Melanocyte of skin (primary cell): ENCODE measurements around the gene WDR11. TPM values are rescaled to one million over a fixed set of nuclear protein-coding genes. Genes with fewer than 3 reads are reported as not detected.

ENCODE experiments used
- total RNA-seq, 2 donors: library from RNA; depleted of rRNA; stranded (reverse); fragments of >200 nt; gene quantifications; 2 replicates each; pipeline ENCODE4 v1.2.3, GENCODE V29; 2012

Gene WDR11, protein sequence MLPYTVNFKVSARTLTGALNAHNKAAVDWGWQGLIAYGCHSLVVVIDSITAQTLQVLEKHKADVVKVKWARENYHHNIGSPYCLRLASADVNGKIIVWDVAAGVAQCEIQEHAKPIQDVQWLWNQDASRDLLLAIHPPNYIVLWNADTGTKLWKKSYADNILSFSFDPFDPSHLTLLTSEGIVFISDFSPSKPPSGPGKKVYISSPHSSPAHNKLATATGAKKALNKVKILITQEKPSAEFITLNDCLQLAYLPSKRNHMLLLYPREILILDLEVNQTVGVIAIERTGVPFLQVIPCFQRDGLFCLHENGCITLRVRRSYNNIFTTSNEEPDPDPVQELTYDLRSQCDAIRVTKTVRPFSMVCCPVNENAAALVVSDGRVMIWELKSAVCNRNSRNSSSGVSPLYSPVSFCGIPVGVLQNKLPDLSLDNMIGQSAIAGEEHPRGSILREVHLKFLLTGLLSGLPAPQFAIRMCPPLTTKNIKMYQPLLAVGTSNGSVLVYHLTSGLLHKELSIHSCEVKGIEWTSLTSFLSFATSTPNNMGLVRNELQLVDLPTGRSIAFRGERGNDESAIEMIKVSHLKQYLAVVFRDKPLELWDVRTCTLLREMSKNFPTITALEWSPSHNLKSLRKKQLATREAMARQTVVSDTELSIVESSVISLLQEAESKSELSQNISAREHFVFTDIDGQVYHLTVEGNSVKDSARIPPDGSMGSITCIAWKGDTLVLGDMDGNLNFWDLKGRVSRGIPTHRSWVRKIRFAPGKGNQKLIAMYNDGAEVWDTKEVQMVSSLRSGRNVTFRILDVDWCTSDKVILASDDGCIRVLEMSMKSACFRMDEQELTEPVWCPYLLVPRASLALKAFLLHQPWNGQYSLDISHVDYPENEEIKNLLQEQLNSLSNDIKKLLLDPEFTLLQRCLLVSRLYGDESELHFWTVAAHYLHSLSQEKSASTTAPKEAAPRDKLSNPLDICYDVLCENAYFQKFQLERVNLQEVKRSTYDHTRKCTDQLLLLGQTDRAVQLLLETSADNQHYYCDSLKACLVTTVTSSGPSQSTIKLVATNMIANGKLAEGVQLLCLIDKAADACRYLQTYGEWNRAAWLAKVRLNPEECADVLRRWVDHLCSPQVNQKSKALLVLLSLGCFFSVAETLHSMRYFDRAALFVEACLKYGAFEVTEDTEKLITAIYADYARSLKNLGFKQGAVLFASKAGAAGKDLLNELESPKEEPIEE
- total RNA-seq = 10 to 100 TPM; 62.3 to 76.4 TPM

GRCh38 chr10:120850911-120851865 is at the start of gene WDR11:
Gene WDR11 (plus strand): TSS chr10:120851362. CDS start chr10:120851421, 59 bp downstream.

